PC-9 (cell line): Measurements from ENCODE around the gene BMF. TPM values are rescaled to one million over a fixed set of nuclear protein-coding genes. Genes with fewer than 3 reads are reported as not detected.

ENCODE experiments used
- BruUV-seq: library from RNA; stranded (reverse); fragments of 400-500 nt; replicated peaks from 2 replicates; lab custom pipeline; 2021; lab: Mats Ljungman, UMichigan
- CTCF ChIA-PET: fragments of 300-600 bp; sonication (Branson Sonifier 250); formaldehyde crosslinking; loops from one replicate; lab custom pipeline; 2022; ENCODE audit warnings: antibody characterized with exemption; lab: Charles Lee
- POLR2A ChIA-PET: fragments of 300-600 bp; sonication (Branson Sonifier 250); formaldehyde crosslinking; loops from one replicate; lab custom pipeline; 2022; ENCODE audit warnings: antibody characterized with exemption; ENCODE audit not compliant: unreplicated experiment; lab: Charles Lee
- DNase-seq, 2 experiments: peaks; one replicate each; pipeline versions ENCODE4 v3.0.0 to v3.0.0-alpha.2; 2015 to 2022; ENCODE audit warnings: mixed read lengths in 1 of 2
- H2AFZ ChIP-seq: fragments of 200-600 bp; sonication (generic); 2 replicates; pipeline ENCODE4 v1.8.1; 2017; ENCODE audit warnings: antibody characterized with exemption
- H3F3A ChIP-seq: fragments of 200-600 bp; sonication (generic); 2 replicates; pipeline ENCODE4 v1.8.1; 2017; ENCODE audit warnings: antibody characterized with exemption, mild to moderate bottlenecking, low read depth; ENCODE audit not compliant: insufficient read depth
- H3K27ac ChIP-seq: fragments of 200-600 bp; sonication (generic); 2 replicates; pipeline ENCODE4 v1.6.1; 2016; ENCODE audit warnings: mixed run types
- H3K27me3 ChIP-seq: fragments of 200-600 bp; sonication (generic); 2 replicates; pipeline ENCODE4 v1.6.1; 2016; ENCODE audit warnings: low read depth, mixed run types; ENCODE audit not compliant: insufficient read depth
- H3K36me3 ChIP-seq: fragments of 200-600 bp; sonication (generic); 2 replicates; pipeline ENCODE4 v1.6.1; 2016; ENCODE audit warnings: low read depth, mixed run types
- H3K4me1 ChIP-seq: fragments of 200-600 bp; sonication (generic); replicated peaks from 2 replicates; pipeline ENCODE4 v1.6.1; 2016; ENCODE audit warnings: mixed run types; ENCODE audit not compliant: insufficient read depth
- H3K4me2 ChIP-seq: fragments of 200-600 bp; sonication (generic); 2 replicates; pipeline ENCODE4 v1.6.1; 2017; ENCODE audit warnings: mixed run types
- H3K4me3 ChIP-seq: fragments of 200-600 bp; sonication (generic); 2 replicates; pipeline ENCODE4 v1.6.1; 2016; ENCODE audit warnings: mixed run types
- H3K79me2 ChIP-seq: fragments of 200-600 bp; sonication (generic); 2 replicates; pipeline ENCODE4 v1.6.1; 2017; ENCODE audit warnings: low read depth, mixed run types
- H3K9me2 ChIP-seq: fragments of 200-600 bp; sonication (generic); 2 replicates; pipeline ENCODE4 v1.8.1; 2017; ENCODE audit warnings: mild to moderate bottlenecking; ENCODE audit not compliant: insufficient read depth
- H3K9me3 ChIP-seq: fragments of 200-600 bp; sonication (generic); 2 replicates; pipeline ENCODE4 v1.8.1; 2016; ENCODE audit warnings: low read depth; ENCODE audit not compliant: insufficient read depth
- H4K20me1 ChIP-seq: fragments of 200-600 bp; sonication (generic); 2 replicates; pipeline ENCODE4 v1.8.1; 2017; ENCODE audit not compliant: insufficient read depth
- EZH2 ChIP-seq: fragments of 200-600 bp; sonication (generic); IDR thresholded peaks from 2 replicates; pipeline ENCODE4 v1.8.0; 2017; ENCODE audit warnings: antibody characterized with exemption, low read depth
- intact Hi-C: fragments of 100-400 bp; cut with micrococcal nuclease; formaldehyde crosslinking; loops from one replicate; pipeline ENCODE4 v1.10.0; 2022; ENCODE audit not compliant: unreplicated experiment
- total RNA-seq: library from RNA; stranded (reverse); gene quantifications from 2 replicates; pipeline ENCODE4 v1.2.3, GENCODE V29; 2021
- TF ChIP-seq, protein P1 (sequence below): fragments of 200-600 bp; sonication (generic); conservative IDR thresholded peaks from 2 replicates; pipeline ENCODE4 v1.6.1; 2017; ENCODE audit warnings: mixed run types, antibody characterized with exemption, mild to moderate bottlenecking, moderate library complexity

BMF gene
- total RNA-seq, 1 experiment from 2014 or later = 11.0 TPM

DNA sequence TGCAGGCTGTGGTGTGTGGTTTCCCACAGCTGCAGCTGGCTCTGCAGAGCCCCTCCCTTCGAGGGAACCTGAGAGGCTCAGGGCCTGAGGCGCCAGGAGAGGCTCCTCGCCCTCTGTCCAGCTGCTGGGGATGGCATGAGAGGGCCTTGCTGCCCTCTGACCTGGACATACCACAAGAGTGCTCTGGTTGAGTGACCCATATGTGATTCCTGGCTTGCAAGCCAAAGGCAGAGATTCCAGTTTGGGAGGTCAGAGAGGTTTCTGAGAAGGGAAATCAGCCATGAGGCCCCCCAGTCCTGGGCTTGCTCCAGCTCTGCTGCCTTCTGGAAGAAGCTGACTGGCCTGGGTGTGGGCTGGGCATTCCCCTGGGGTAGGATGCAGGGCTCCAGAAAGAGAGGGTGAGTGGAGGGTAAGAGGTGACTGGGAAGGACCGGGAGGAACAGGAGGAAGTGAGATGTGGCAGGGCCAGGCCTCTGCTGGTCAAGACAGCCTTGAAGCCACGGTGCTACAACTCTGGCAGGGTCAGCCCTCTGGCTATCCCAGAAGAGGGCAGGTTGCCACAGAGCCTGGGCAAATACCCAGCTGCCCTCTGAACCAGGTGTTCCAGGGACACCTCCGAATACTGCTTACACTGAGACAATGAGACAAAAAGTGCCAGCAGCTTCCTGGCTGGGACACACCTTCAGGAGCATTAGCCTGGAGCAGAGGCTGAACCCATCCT, 53.7 kb downstream of the BMF start:
- POLR2A ChIA-PET = interaction anchor here (0.6 kb wide), 1 partner anchor 58 kb away, joined by 3 read pairs; no protein-coding TSS in a partner anchor
- Histone ChIP-seq H3K36me3 (no peaks in the 10 kb centered on the region), H3K9me3 (no peaks in the 10 kb centered on the region), H3K4me2 (peak overlapping the region; percentile 75), H3K27ac (peak overlapping the region; percentile 85), H3K27me3 (no peaks in the 10 kb centered on the region), H4K20me1 (no peaks in the 10 kb centered on the region), H3K4me1 (peaks cover 76% of the 10 kb centered on the region), H3K4me3 (no peak overlapping the region), H3K9me2 (no peaks in the 10 kb centered on the region), H3K79me2 (no peaks in the 10 kb centered on the region), H2AFZ (no peak overlapping the region), H3F3A (peaks cover 47% of the 10 kb centered on the region)
- intact Hi-C loops = loop anchor here (1.0 to 2.0 kb wide), 3 partner anchors 14 to 106 kb away; partner anchors contain the start of gene BUB1B
- no peak for TF ChIP-seq EZH2
- TF ChIP-seq, protein P1, sequence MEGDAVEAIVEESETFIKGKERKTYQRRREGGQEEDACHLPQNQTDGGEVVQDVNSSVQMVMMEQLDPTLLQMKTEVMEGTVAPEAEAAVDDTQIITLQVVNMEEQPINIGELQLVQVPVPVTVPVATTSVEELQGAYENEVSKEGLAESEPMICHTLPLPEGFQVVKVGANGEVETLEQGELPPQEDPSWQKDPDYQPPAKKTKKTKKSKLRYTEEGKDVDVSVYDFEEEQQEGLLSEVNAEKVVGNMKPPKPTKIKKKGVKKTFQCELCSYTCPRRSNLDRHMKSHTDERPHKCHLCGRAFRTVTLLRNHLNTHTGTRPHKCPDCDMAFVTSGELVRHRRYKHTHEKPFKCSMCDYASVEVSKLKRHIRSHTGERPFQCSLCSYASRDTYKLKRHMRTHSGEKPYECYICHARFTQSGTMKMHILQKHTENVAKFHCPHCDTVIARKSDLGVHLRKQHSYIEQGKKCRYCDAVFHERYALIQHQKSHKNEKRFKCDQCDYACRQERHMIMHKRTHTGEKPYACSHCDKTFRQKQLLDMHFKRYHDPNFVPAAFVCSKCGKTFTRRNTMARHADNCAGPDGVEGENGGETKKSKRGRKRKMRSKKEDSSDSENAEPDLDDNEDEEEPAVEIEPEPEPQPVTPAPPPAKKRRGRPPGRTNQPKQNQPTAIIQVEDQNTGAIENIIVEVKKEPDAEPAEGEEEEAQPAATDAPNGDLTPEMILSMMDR = no peak
- BruUV-seq = no TSS peak
- DNase-seq = peak; percentile 94 to 96
- CTCF ChIA-PET = interaction anchor here (0.6 to 3.1 kb wide), 3 partner anchors 49 to 259 kb away, joined by 3 to 12 read pairs (median 3); no protein-coding TSS in a partner anchor

GRCh38 chr15:40054605-40054854, 54.1 kb downstream of the BMF start:
- ChIA-PET CTCF (interaction anchor here (1.1 to 3.1 kb wide), 2 partner anchors 49 to 52 kb away, joined by 3 to 12 read pairs; no protein-coding TSS in a partner anchor), POLR2A (no interaction called here)
- no peaks in the 10 kb centered on the region for H3K9me2 ChIP-seq
- H3K9me3 ChIP-seq = no peaks in the 10 kb centered on the region
- no peak for TF ChIP-seq EZH2
- TF ChIP-seq, protein P1 = no peak
- H4K20me1 ChIP-seq = no peaks in the 10 kb centered on the region
- intact Hi-C loops = loop anchor here (1.0 to 2.0 kb wide), 3 partner anchors 14 to 106 kb away; partner anchors contain the start of gene BUB1B
- H3K4me1 ChIP-seq = peaks cover 76% of the 10 kb centered on the region
- no peak for DNase-seq
- no peaks in the 10 kb centered on the region for H3K79me2 ChIP-seq
- peak overlapping the region; percentile 75 for H3K4me2 ChIP-seq
- no peaks in the 10 kb centered on the region for H3K27me3 ChIP-seq
- BruUV-seq = no TSS peak
- no peak overlapping the region for H2AFZ ChIP-seq
- peak overlapping the region; percentile 85; the same call in 1 of the 2 replicates for H3K27ac ChIP-seq
- peaks cover 47% of the 10 kb centered on the region for H3F3A ChIP-seq
- H3K4me3 ChIP-seq = no peak overlapping the region
- no peaks in the 10 kb centered on the region for H3K36me3 ChIP-seq

GRCh38 chr15:40053831-40054604, 54.7 kb downstream of the BMF start:
- no peaks in the 10 kb centered on the region for H3K27me3 ChIP-seq
- H3K4me1 ChIP-seq = peaks cover 74% of the 10 kb centered on the region
- intact Hi-C loops = loop anchor here (1.0 to 2.0 kb wide), 3 partner anchors 15 to 107 kb away; partner anchors contain the start of gene BUB1B
- ChIA-PET POLR2A (no interaction called here), CTCF (interaction anchor here (1.1 to 3.1 kb wide), 2 partner anchors 50 to 53 kb away, joined by 3 to 12 read pairs; no protein-coding TSS in a partner anchor)
- no peak for DNase-seq
- no peak for TF ChIP-seq EZH2
- TF ChIP-seq, protein P1 = no peak
- peak overlapping the region; percentile 85; the same call in 1 of the 2 replicates for H3K27ac ChIP-seq
- no TSS peak for BruUV-seq
- H3K36me3 ChIP-seq = no peaks in the 10 kb centered on the region
- no peaks in the 10 kb centered on the region for H3K9me3 ChIP-seq
- no peak overlapping the region for H3K4me3 ChIP-seq
- peak overlapping the region; percentile 75 for H3K4me2 ChIP-seq
- H3K79me2 ChIP-seq = no peaks in the 10 kb centered on the region
- H3F3A ChIP-seq = peaks cover 47% of the 10 kb centered on the region
- H2AFZ ChIP-seq = no peak overlapping the region
- no peaks in the 10 kb centered on the region for H3K9me2 ChIP-seq
- no peaks in the 10 kb centered on the region for H4K20me1 ChIP-seq
